HG02970 (cell line): ENCODE results near the gene TTC33.
"Not testable (repeated sequence)": the region's sequence is repeated elsewhere in the genome, so short reads cannot be mapped to it uniquely, and the experiment has no call there.

ENCODE experiments used
- ATAC-seq: cut with Tn5 transposase; IDR thresholded peaks from one replicate; pipeline ENCODE4 v1.9.1; 2021; ENCODE audit warnings: mild to moderate bottlenecking, moderate library complexity, moderate number of reproducible peaks; ENCODE audit not compliant: unreplicated experiment, low FRiP score

TTC33 gene

GRCh38 chr5:40578501-40579451, 177.0 kb downstream of the TTC33 start:
- ATAC-seq, result peak; percentile 72

GRCh38 chr5:40577718-40578117, 178.0 kb downstream of the TTC33 start:
- no peak for ATAC-seq

GRCh38 chr5:40575921-40576320, 179.8 kb downstream of the TTC33 start:
- no peak for ATAC-seq

GRCh38 chr5:40575411-40575810, 180.3 kb downstream of the TTC33 start:
- ATAC-seq, result no peak

- ATAC-seq, result no peak
These were observed 182.8 kb downstream of the TTC33 start for GRCh38 chr5:40572937-40573336.

GRCh38 chr5:40572391-40572790, 183.4 kb downstream of the TTC33 start:
- no peak for ATAC-seq

GRCh38 chr5:40571729-40572128, 184.0 kb downstream of the TTC33 start:
- ATAC-seq, result no peak

GRCh38 chr5:40570408-40571129, 185.2 kb downstream of the TTC33 start:
- ATAC-seq, result peak; percentile 67

- ATAC-seq, result no peak
These were observed 186.1 kb downstream of the TTC33 start for GRCh38 chr5:40569546-40570270.

- no peak for ATAC-seq
These were observed 187.2 kb downstream of the TTC33 start for GRCh38 chr5:40568548-40568947.

- ATAC-seq, result not testable (repeated sequence)
These were observed 192.6 kb downstream of the TTC33 start for GRCh38 chr5:40563173-40563572.

GRCh38 chr5:40560474-40561110, 195.2 kb downstream of the TTC33 start:
- ATAC-seq, result no peak

GRCh38 chr5:40559306-40559705, 196.5 kb downstream of the TTC33 start:
- ATAC-seq, result no peak

- ATAC-seq, result no peak
These were observed 198.3 kb downstream of the TTC33 start for GRCh38 chr5:40557501-40557900.

- no peak for ATAC-seq
These were observed 198.9 kb downstream of the TTC33 start for GRCh38 chr5:40556811-40557210.

GRCh38 chr5:40555886-40556285, 199.9 kb downstream of the TTC33 start:
- no peak for ATAC-seq

GRCh38 chr5:40554813-40555212, 200.9 kb downstream of the TTC33 start:
- no peak for ATAC-seq

- no peak for ATAC-seq
These were observed 201.7 kb downstream of the TTC33 start for GRCh38 chr5:40554054-40554453.

GRCh38 chr5:40552981-40553380, 202.8 kb downstream of the TTC33 start:
- ATAC-seq, result no peak
